HG03103 (cell line): Measurements from ENCODE around the gene GOLGA6L9.
"Not testable (repeated sequence)": the region's sequence is repeated elsewhere in the genome, so short reads cannot be mapped to it uniquely, and the experiment has no call there.

ENCODE experiments used
- ATAC-seq: cut with Tn5 transposase; IDR thresholded peaks from one replicate; pipeline ENCODE4 v1.9.1; 2021; ENCODE audit warnings: low read depth; ENCODE audit not compliant: unreplicated experiment

Gene GOLGA6L9

DNA sequence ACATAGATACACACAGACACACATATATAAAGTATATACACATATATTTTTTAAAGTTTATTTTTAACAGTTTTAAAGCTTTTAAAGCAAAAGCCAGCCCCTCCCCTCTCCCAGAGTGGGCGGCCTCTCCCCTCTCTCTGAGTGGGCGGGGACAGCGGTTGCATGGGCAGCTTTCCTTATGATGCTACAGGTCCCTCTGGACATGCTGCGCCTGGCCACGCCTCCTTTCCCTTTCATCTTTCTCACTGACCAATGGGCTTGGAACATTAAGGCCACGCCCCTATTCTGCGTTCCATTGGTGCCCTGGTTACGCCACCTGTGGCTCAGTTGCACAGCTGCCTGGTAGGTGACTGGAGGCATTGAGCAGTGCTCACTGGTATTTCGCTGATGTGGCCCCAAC lies at the start of gene GOLGA6L9:
Gene GOLGA6L9, plus strand, starts transcription at position 124 of the 400 bp plus-strand sequence. Its CDS starts 264 bp downstream, at position 388.
- not testable (repeated sequence) for ATAC-seq

DNA sequence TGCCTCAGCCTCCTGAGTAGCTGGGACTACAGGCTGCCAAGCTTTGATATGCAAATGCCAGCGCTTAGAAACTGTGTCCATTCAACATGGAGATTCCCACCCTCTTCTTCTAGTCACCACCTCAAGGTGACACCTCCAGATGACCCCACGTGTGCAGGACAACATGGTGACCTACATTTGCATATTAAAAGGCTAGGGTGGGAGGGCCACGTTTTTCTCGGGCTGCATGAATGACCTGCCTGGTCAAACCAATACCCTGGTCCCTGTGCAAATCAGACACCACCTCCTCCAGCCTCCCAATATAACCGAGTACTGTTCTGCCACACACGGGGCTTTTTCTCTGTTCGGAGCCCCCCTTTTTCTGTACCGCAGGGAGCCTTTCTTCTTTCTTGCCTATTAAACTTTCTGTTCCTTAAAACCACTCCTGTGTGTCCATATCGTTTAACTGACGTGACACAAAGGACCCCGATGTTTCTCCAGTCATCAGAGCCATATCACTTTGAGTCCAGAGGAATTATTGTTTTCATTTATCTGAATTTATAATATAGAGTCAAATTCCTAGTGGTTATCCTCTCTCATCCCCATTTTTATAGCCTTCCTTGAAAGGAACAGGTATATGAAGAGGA lies 48.2 kb upstream of the GOLGA6L9 start:
- ATAC-seq: not testable (repeated sequence)

DNA sequence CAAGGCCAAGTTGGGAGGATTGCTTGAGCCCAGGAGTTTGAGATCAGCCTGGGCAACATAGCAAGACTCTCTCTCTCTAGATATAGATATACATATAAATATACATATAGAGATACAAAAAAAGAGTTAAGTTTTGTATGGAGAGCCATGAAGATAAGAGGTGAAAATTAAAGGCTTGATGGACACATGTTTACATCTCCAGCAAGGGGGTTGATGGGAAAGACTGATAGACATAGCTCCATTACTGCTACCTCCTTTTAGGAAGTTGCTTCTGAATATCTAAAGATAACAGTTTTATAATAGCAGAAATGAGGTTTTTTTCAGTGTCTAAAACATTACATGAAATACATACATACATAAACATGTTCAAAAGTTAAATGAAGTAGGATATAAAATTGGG lies 42.4 kb upstream of the GOLGA6L9 start:
- ATAC-seq: not testable (repeated sequence)

DNA sequence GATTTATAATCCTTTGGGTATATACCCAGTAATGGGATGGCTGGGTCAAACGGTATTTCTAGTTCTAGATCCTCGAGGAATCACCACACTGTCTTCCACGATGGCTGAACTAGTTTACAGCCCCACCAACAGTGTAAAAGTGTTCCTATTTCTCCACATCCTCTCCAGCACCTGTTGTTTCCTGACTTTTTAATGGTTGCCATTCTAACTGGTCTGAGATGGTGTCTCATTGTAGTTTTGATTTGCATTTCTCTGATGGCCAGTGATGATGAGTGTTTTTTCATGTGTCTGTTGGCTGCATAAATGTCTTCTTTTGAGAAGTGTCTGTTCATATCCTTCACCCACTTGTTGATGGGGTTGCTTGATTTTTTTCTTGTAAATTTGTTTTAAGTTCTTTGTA lies 39.5 kb upstream of the GOLGA6L9 start:
- not testable (repeated sequence) for ATAC-seq

GRCh38 chr15:82392077-82392476 lies 37.5 kb upstream of the GOLGA6L9 start:
- ATAC-seq: not testable (repeated sequence)

GRCh38 chr15:82393671-82394070 lies 35.9 kb upstream of the GOLGA6L9 start:
- no peak for ATAC-seq

DNA sequence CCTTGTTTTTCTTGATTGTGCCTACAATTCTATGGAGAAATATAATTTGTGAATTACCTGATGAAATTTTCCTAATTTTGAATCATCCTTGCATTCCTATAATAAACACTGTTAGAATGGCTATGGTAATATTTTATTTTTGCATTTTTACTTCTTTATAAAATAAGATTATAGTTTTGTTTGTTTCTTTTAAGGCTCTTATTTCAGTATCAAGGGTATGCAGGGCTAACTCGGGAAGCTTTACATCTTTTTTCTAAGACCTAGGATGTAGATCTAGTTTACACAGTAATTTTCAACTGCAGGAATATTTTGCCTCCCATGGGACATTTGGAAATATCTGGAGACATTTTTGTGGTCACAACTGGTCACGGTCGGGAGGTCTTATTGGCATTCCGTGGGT lies 33.8 kb upstream of the GOLGA6L9 start:
- not testable (repeated sequence) for ATAC-seq

DNA sequence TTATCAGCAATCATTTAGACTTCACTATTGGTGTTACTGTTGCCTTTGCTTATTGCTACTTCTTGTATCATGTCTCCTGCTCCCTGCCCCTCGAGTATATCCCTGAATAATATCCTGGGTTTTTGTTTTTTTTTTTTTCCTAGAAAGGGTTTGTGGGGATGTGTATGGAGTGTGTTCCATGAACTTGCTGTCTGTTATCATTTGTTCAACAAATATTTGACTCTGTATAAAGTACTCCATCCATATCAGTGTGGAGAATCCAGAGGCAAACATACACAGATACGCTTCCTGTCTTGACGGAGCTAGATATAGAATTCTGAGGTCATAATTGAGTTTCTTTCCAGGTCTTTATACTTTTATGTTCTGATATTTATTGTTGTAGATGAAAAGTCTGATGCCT lies 31.8 kb upstream of the GOLGA6L9 start:
- no peak for ATAC-seq

GRCh38 chr15:82398785-82399184 lies 30.8 kb upstream of the GOLGA6L9 start:
- ATAC-seq: no peak

DNA sequence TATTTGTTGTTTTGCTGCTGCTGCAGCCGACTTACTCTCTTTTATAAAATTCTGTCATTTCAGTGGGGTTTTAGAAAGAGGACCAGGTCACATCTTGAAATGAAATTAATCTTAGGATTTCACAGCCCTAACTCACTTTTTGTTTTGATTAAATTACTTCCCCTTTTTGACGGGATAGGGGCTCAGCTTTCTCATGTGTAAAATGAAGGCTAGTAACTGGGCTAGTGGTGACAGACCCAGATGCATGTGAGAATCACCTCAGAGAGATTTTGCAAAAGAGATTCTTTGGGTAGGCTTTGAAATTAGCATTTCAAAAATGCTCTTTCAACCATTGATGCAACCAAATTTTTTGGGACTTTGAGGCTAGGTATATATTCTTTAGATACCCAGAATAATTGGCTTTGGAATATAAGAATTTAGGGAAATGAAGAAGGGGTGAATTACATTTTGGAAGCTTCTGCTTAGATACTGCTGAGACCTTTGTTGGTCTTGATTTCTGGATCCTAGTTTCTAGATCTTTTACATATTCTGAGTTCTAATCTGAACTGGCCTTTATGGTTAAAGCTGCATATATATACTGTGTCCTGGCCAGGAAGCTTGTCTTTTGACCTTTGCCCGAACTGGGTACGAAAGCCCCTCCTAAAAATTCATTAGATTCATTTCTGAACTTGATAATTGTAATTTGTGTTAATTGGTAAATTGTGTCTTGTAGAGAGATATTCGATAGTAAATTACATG lies 30.1 kb upstream of the GOLGA6L9 start:
- ATAC-seq: not testable (repeated sequence)

DNA sequence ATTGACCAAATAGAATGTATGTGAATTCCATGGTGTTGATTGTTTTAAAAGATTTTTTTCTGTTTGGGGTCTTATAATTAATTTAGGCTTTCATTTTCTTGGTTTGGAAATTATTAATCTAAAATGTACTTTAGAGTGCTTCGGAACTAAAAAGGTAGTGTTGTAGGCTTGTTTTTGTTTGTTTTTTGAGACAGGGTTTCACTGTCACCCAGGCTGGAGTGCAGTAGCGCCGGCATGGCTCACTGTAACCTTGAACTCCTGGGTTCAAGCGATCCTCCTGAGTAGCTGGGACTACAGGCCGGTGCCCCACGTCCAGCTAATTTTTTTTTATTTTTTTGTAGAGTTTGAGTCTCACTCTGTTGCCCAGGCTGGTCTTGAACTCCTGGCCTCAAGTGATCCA lies 27.7 kb upstream of the GOLGA6L9 start:
- ATAC-seq: not testable (repeated sequence)

DNA sequence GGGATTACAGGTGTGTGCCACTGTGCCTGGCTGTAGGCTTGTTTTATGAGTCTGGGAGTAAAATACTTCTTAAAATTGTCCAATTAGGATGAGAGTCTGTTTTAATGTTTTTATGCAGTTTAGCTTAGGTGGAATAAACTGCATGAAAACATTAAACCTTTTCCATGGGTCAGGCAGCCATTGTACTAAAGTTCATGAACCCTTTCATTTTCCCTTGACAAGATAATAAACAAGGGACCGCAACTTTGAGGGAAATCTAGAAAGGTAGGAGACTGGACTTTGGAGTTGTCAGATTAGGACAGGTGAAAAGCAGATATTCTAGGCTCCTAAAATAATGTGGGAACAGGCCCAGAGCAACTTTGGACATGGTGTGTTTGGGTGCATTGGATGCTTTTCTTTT lies 27.3 kb upstream of the GOLGA6L9 start:
- not testable (repeated sequence) for ATAC-seq

DNA sequence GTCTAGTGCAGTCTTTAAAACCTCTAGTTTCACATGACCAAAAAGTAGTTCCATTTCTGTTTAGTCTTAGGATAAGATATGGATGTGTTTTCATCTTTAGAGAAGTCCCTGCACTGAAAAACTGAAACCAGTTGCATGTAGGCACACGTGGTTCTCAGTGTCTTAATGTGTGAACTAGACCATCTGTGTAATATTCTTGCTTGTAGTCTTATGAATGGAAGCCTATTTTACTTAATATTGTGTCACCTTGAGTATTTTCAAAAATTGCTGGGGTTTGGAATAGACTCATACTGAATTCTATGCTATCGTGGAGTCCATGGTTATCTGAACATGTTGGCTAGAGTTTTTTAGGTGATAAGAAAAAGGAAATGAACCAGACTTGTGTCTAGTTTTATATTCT lies 23.4 kb upstream of the GOLGA6L9 start:
- ATAC-seq: not testable (repeated sequence)

GRCh38 chr15:82410306-82410705 lies 19.3 kb upstream of the GOLGA6L9 start:
- not testable (repeated sequence) for ATAC-seq

DNA sequence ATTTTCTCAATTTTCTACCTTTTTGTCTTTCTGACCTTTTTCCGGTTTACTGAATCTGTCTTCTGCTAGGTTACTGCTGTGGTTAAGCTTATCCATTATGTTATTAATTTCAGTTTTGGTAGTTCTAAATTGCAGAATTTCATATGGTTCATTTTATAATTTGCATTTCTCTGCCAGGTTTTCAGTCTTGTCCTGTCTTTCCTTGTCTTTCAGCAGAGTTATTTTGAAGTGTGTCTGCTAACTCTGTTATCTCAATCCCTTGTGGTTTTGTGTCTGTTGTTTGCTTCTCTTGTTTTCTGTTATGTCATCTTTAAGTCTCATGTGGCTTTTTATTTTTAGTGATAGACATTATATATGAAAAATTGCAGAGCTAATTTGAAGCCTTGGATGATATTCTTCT lies 18.0 kb upstream of the GOLGA6L9 start:
- ATAC-seq: not testable (repeated sequence)

GRCh38 chr15:82414525-82415191 lies 15.0 kb upstream of the GOLGA6L9 start:
- not testable (repeated sequence) for ATAC-seq

DNA sequence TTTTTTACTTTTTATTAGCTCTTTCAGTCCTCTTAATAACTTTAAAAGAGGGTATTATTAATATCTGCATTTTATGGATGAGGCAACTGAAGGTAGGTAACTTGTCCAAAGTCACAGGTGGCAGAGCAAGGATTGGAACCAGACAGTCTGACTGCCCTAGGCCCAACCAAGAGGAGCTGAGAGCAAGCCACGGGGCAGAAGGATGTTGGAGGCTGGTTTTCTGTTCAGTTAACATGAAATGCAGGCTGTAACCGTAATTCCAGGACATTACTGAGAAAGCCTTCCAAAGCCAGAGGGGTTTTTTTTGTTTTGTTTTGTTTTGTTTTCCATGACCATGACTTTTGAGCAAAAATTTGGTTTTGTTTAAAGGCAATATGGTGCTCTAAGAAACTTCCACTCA lies 9.1 kb upstream of the GOLGA6L9 start:
- ATAC-seq: not testable (repeated sequence)

GRCh38 chr15:82420966-82421365 lies 8.7 kb upstream of the GOLGA6L9 start:
- ATAC-seq: not testable (repeated sequence)

DNA sequence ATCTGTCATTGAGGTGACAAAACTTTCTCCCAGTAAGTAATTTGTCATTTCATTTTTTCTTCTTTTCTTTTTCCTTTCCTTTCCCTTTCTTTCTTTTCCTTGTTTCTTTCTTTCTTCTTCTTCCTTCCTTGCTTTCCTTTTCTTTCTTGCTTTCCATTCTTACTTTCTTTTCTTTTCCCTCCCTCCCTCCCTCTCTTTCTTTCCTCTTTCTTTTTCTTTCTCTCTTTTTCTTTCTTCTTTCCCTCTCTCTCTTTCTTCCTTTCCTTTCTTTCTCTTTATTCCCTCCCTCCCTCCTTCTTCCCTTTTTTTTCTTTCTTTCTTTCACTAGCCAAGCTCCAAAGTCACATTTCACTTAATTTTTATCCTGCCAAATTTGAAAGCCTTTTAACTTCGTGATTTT lies 2.5 kb upstream of the GOLGA6L9 start:
- ATAC-seq: not testable (repeated sequence)

DNA sequence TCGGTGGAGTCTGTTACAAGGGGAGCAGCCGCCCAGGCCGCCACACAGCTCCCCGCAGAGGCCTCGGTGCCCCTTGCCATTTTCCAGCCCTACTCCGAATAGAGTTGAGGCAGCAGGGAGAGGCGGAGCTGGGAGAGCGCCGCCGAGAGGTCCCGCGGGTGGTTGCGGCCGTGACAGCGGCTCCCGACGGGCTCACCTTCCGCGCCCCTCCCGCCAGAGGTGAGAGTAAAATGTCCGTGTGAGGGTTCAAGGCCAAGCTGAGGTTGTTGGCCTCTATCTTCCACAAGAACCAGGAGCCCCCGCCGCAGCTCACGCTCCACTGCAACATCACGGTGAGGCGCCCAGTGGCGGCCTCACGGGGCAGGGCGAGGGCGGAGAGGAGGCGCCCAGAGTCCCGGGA lies 15.8 kb downstream of the GOLGA6L9 start:
- ATAC-seq: not testable (repeated sequence)

DNA sequence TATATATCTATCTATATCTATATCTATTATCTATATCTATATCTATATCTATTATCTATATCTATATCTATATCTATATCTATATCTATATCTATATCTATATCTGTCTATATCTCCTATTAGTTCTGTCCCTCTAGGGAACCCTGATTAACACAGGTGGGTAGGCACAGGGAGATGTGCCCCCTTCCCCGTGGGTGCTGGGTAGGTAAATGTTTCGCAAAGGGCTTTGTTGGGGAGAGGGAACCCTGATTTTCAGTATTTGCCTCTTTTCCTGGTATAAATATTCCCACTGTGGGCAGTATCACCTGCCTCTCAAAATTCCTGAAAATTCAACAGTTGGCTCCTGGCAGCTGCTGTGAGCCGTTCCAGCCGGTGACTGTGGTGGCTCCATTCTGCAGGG lies 27.7 kb downstream of the GOLGA6L9 start:
- not testable (repeated sequence) for ATAC-seq
